CD4-positive, alpha-beta T cell treated with Interleukin-4 for 4 hours (primary cell): ENCODE measurements around the gene PAFAH1B1.
A peak's percentile ranks its signal among the peaks of the same experiment; 100 is the strongest.

Source experiments
- DNase-seq: peaks from one replicate; pipeline ENCODE4 v3.0.0-alpha.2; 2020

PAFAH1B1 gene

GRCh38 chr17:2724784-2725164 lies 131.3 kb downstream of the PAFAH1B1 start:
- DNase-seq = peak; percentile 8

GRCh38 chr17:2730764-2731353 lies 137.4 kb downstream of the PAFAH1B1 start:
- no peak for DNase-seq

- no peak for DNase-seq
These were observed 138.4 kb downstream of the PAFAH1B1 start for GRCh38 chr17:2731807-2732206.

- no peak for DNase-seq
These were observed 141.5 kb downstream of the PAFAH1B1 start for GRCh38 chr17:2734939-2735338.
